GM18499 (cell line): ENCODE results near the gene HOXA7.

Experiments
- ATAC-seq: cut with Tn5 transposase; IDR thresholded peaks from one replicate; pipeline ENCODE4 v1.9.1; 2021; ENCODE audit warnings: moderate number of reproducible peaks; ENCODE audit not compliant: insufficient read depth, unreplicated experiment

HOXA7 gene

GRCh38 chr7:27111042-27111750 is 45.3 kb downstream of the HOXA7 start:
- ATAC-seq: no peak

- no peak for ATAC-seq
These were observed 46.1 kb downstream of the HOXA7 start for GRCh38 chr7:27110186-27111031.

GRCh38 chr7:27109466-27110185 is 46.8 kb downstream of the HOXA7 start:
- ATAC-seq: no peak

GRCh38 chr7:27108390-27109127 is 47.9 kb downstream of the HOXA7 start:
- no peak for ATAC-seq

GRCh38 chr7:27107391-27108381 is 48.8 kb downstream of the HOXA7 start:
- ATAC-seq: no peak

GRCh38 chr7:27106901-27107240 is 49.6 kb downstream of the HOXA7 start:
- ATAC-seq: no peak

- ATAC-seq: no peak
These were observed 50.1 kb downstream of the HOXA7 start for GRCh38 chr7:27106181-27106900.

GRCh38 chr7:27105301-27106031 is 51.0 kb downstream of the HOXA7 start:
- no peak for ATAC-seq

GRCh38 chr7:27104341-27105058 is 52.0 kb downstream of the HOXA7 start:
- ATAC-seq: no peak
